Stimulated activated CD4-positive, alpha-beta T cell treated with anti-CD3 and anti-CD28 coated beads, Interleukin-12 subunit alpha, Interleukin-12 subunit beta, amount 100 ng/mL, for 4 hours (primary cell): ENCODE results near the gene ELAC2.
A peak's percentile ranks its signal among the peaks of the same experiment; 100 is the strongest.

ENCODE experiments used
- DNase-seq: peaks from one replicate; pipeline ENCODE4 v3.0.0-alpha.2; 2020

ELAC2 gene

GRCh38 chr17:13017655-13018459, at the start of gene ELAC2:
TSS of gene ELAC2 (minus strand) at chr17:13018027. CDS start at chr17:13017947, 80 bp downstream.
- peak; percentile 96 for DNase-seq

- no peak for DNase-seq
These were observed 47.2 kb upstream of the ELAC2 start for GRCh38 chr17:13065032-13065431.

GRCh38 chr17:13055131-13055530, 37.3 kb upstream of the ELAC2 start:
- no peak for DNase-seq

GRCh38 chr17:13054666-13055065, 36.8 kb upstream of the ELAC2 start:
- no peak for DNase-seq

GRCh38 chr17:13051915-13052314, 34.1 kb upstream of the ELAC2 start:
- DNase-seq, result no peak

- no peak for DNase-seq
These were observed 29.3 kb upstream of the ELAC2 start for GRCh38 chr17:13047011-13047606.

- DNase-seq, result no peak
These were observed 28.5 kb upstream of the ELAC2 start for GRCh38 chr17:13046361-13046760.

- no peak for DNase-seq
These were observed 26.8 kb upstream of the ELAC2 start for GRCh38 chr17:13044572-13045065.

- DNase-seq, result no peak
These were observed 21.3 kb upstream of the ELAC2 start for GRCh38 chr17:13038931-13039665.

GRCh38 chr17:13036751-13037150, 18.9 kb upstream of the ELAC2 start:
- DNase-seq, result no peak

- DNase-seq, result no peak
These were observed 17.6 kb upstream of the ELAC2 start for GRCh38 chr17:13035420-13035819.

GRCh38 chr17:13031718-13032350, 14.0 kb upstream of the ELAC2 start:
- peak; percentile 46 for DNase-seq

- peak; percentile 12 for DNase-seq
These were observed 12.9 kb upstream of the ELAC2 start for GRCh38 chr17:13030459-13031300.

- no peak for DNase-seq
These were observed 12.2 kb upstream of the ELAC2 start for GRCh38 chr17:13030056-13030455.

- no peak for DNase-seq
These were observed 11.5 kb upstream of the ELAC2 start for GRCh38 chr17:13029340-13029739.

GRCh38 chr17:13027246-13027645, 9.4 kb upstream of the ELAC2 start:
- DNase-seq, result no peak

- DNase-seq, result no peak
These were observed 7.9 kb upstream of the ELAC2 start for GRCh38 chr17:13025687-13026086.

- DNase-seq, result no peak
These were observed 7.4 kb upstream of the ELAC2 start for GRCh38 chr17:13025258-13025627.

- DNase-seq, result peak; percentile 58
These were observed 6.9 kb upstream of the ELAC2 start for GRCh38 chr17:13024526-13025257.

GRCh38 chr17:13024016-13024415, 6.2 kb upstream of the ELAC2 start:
- no peak for DNase-seq

- DNase-seq, result no peak
These were observed 759 bp downstream of the ELAC2 start for GRCh38 chr17:13016881-13017654.
